Vagina (tissue), 2 donors: ENCODE data around the gene IFIT3.
"Not testable (repeated sequence)": the region's sequence is repeated elsewhere in the genome, so short reads cannot be mapped to it uniquely, and the experiment has no call there.

Source experiments
- CTCF ChIP-seq, 3 experiments: fragments of 450-650 bp in 2 of 3; fragments of 200-600 bp in 1 of 3; sonication (generic) in 1 of 3; IDR thresholded peaks; one replicate each; pipeline ENCODE4 v1.5.1; 2017 to 2019; ENCODE audit warnings: antibody characterized with exemption in 3 of 3, mild to moderate bottlenecking in 2 of 3, moderate library complexity in 2 of 3
- POLR2AphosphoS5 ChIP-seq, 2 donors: sonication (generic); formaldehyde crosslinking; IDR thresholded peaks; one replicate each; pipeline ENCODE4 v1.9.0; 2017; ENCODE audit warnings: antibody characterized with exemption in 2 of 2, mild to moderate bottlenecking in 2 of 2, low read depth in 1 of 2; ENCODE audit not compliant: insufficient read depth in 1 of 2

GRCh38 chr10:89331487-89332122 lies 3.8 kb downstream of the IFIT3 start:
- not testable (repeated sequence) for TF ChIP-seq CTCF (IDR thresholded peaks at IDR 0.05); POLR2AphosphoS5 (IDR thresholded peaks at IDR 0.05; ENCODE audit: insufficient read depth in 1 of 2, low read depth in 1 of 2)
